BLaER1 (cell line): ENCODE data around the gene MBL2.

ENCODE experiments used
- H3K27ac ChIP-seq: shearing (Covaris generic); formaldehyde crosslinking; 2 replicates; pipeline ENCODE4 v1.8.1; 2022
- H3K27me3 ChIP-seq: shearing (Covaris generic); formaldehyde crosslinking; 2 replicates; pipeline ENCODE4 v1.8.1; 2022
- H3K36me3 ChIP-seq: shearing (Covaris generic); formaldehyde crosslinking; 2 replicates; pipeline ENCODE4 v1.8.1; 2022
- H3K4me1 ChIP-seq: shearing (Covaris generic); formaldehyde crosslinking; 2 replicates; pipeline ENCODE4 v1.8.1; 2022
- H3K4me2 ChIP-seq: shearing (Covaris generic); formaldehyde crosslinking; 2 replicates; pipeline ENCODE4 v1.8.1; 2022
- H3K4me3 ChIP-seq: shearing (Covaris generic); formaldehyde crosslinking; 2 replicates; pipeline ENCODE4 v1.8.1; 2022
- H3K9ac ChIP-seq: shearing (Covaris generic); formaldehyde crosslinking; 2 replicates; pipeline ENCODE4 v1.8.1; 2022
- H3K9me3 ChIP-seq: shearing (Covaris generic); formaldehyde crosslinking; 2 replicates; pipeline ENCODE4 v1.8.1; 2022
- H4K20me1 ChIP-seq: shearing (Covaris generic); formaldehyde crosslinking; 2 replicates; pipeline ENCODE4 v1.8.1; 2022
- Cebpa-rat ChIP-seq: shearing (Covaris generic); IDR thresholded peaks from 2 replicates; pipeline ENCODE4 v1.8.1; 2022

Gene MBL2

GRCh38 chr10:52742731-52743130 is 29.9 kb downstream of the MBL2 start:
- Histone ChIP-seq H3K27ac (peak overlapping the region; percentile 49; the same call in 1 of the 2 replicates), H4K20me1 (no peaks in the 10 kb centered on the region), H3K36me3 (no peaks in the 10 kb centered on the region), H3K27me3 (no peaks in the 10 kb centered on the region), H3K4me1 (peaks cover 33% of the 10 kb centered on the region), H3K9me3 (no peaks in the 10 kb centered on the region), H3K4me2 (peak overlapping the region; percentile 60), H3K9ac (no peak overlapping the region), H3K4me3 (no peak overlapping the region)
- no peak for TF ChIP-seq Cebpa-rat

DNA sequence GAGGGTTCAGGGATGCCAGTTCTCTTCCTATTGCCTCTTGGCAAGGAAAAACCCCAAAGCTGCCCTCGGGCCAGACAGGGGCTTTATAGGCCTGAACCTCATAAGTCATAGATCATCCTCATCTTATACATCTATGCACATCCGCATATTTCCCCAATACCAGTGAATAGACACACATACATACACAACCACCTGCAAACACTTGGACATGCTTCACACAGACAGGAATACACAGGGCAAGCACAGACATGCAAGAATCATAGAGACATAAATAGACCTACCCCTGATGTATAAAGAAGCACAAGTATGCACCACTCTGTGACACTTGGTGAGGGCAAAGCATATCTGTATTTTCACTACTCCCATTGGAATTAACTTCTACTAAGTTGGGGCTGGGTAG is 30.7 kb downstream of the MBL2 start:
- TF ChIP-seq Cebpa-rat = no peak
- Histone ChIP-seq H3K4me2 (peak overlapping the region; percentile 60), H3K9ac (no peak overlapping the region), H3K36me3 (no peaks in the 10 kb centered on the region), H3K4me1 (peaks cover 24% of the 10 kb centered on the region), H4K20me1 (no peaks in the 10 kb centered on the region), H3K27me3 (no peaks in the 10 kb centered on the region), H3K9me3 (no peaks in the 10 kb centered on the region), H3K27ac (no peak overlapping the region), H3K4me3 (no peak overlapping the region)

GRCh38 chr10:52740913-52741675 is 31.5 kb downstream of the MBL2 start:
- no peak overlapping the region for H3K9ac ChIP-seq
- no peaks in the 10 kb centered on the region for H4K20me1 ChIP-seq
- H3K27ac ChIP-seq = no peak overlapping the region
- peak overlapping the region; percentile 23; the same call in 1 of the 2 replicates for H3K4me2 ChIP-seq
- no peaks in the 10 kb centered on the region for H3K36me3 ChIP-seq
- no peaks in the 10 kb centered on the region for H3K9me3 ChIP-seq
- H3K27me3 ChIP-seq = no peaks in the 10 kb centered on the region
- no peak for TF ChIP-seq Cebpa-rat
- peaks cover 23% of the 10 kb centered on the region for H3K4me1 ChIP-seq
- H3K4me3 ChIP-seq = no peak overlapping the region

- Histone ChIP-seq H3K36me3 (no peaks in the 10 kb centered on the region), H3K9ac (no peak overlapping the region), H4K20me1 (no peaks in the 10 kb centered on the region), H3K9me3 (no peaks in the 10 kb centered on the region), H3K4me3 (no peak overlapping the region), H3K27ac (no peak overlapping the region), H3K4me2 (no peak overlapping the region), H3K4me1 (peaks cover 23% of the 10 kb centered on the region), H3K27me3 (no peaks in the 10 kb centered on the region)
- TF ChIP-seq Cebpa-rat = no peak
Measured at GRCh38 chr10:52740155-52740549, 32.4 kb downstream of the MBL2 start.

- H3K36me3 ChIP-seq = no peaks in the 10 kb centered on the region
- H3K4me2 ChIP-seq = no peak overlapping the region
- no peaks in the 10 kb centered on the region for H4K20me1 ChIP-seq
- no peak overlapping the region for H3K4me3 ChIP-seq
- no peaks in the 10 kb centered on the region for H3K9me3 ChIP-seq
- H3K4me1 ChIP-seq = peaks cover 23% of the 10 kb centered on the region
- no peak overlapping the region for H3K27ac ChIP-seq
- no peak for TF ChIP-seq Cebpa-rat
- no peak overlapping the region for H3K9ac ChIP-seq
- H3K27me3 ChIP-seq = no peaks in the 10 kb centered on the region
Measured at GRCh38 chr10:52739380-52740154, 33.0 kb downstream of the MBL2 start.

- Histone ChIP-seq H3K36me3 (no peaks in the 10 kb centered on the region), H4K20me1 (no peaks in the 10 kb centered on the region), H3K4me1 (peaks cover 23% of the 10 kb centered on the region), H3K9ac (no peak overlapping the region), H3K9me3 (no peaks in the 10 kb centered on the region), H3K4me2 (no peak overlapping the region), H3K27ac (no peak overlapping the region), H3K4me3 (no peak overlapping the region), H3K27me3 (no peaks in the 10 kb centered on the region)
- no peak for TF ChIP-seq Cebpa-rat
Measured at GRCh38 chr10:52738951-52739350, 33.6 kb downstream of the MBL2 start.

GRCh38 chr10:52729271-52730104 is 43.1 kb downstream of the MBL2 start:
- Histone ChIP-seq H3K27ac (no peak overlapping the region), H3K9me3 (no peaks in the 10 kb centered on the region), H3K4me1 (no peaks in the 10 kb centered on the region), H3K27me3 (no peaks in the 10 kb centered on the region), H3K4me3 (no peak overlapping the region), H4K20me1 (no peaks in the 10 kb centered on the region), H3K4me2 (no peak overlapping the region), H3K36me3 (no peaks in the 10 kb centered on the region), H3K9ac (no peak overlapping the region)
- TF ChIP-seq Cebpa-rat = no peak

- Histone ChIP-seq H3K27me3 (no peaks in the 10 kb centered on the region), H3K36me3 (no peaks in the 10 kb centered on the region), H3K9ac (no peak overlapping the region), H3K4me1 (no peaks in the 10 kb centered on the region), H3K9me3 (peaks cover 10% of the 10 kb centered on the region), H3K4me2 (no peak overlapping the region), H4K20me1 (no peaks in the 10 kb centered on the region), H3K27ac (no peak overlapping the region), H3K4me3 (no peak overlapping the region)
- no peak for TF ChIP-seq Cebpa-rat
Measured at GRCh38 chr10:52720018-52720417, 52.6 kb downstream of the MBL2 start.
